Mucosa of rectum (tissue), 2 donors: ENCODE data around the gene GHRHR.

Experiments
- H3K27ac ChIP-seq, 2 donors: one replicate each; pipeline ENCODE4 v1.7.0; 2013; ENCODE audit warnings: inconsistent platforms in 2 of 2, low read depth in 2 of 2, low read length in 2 of 2
- H3K27me3 ChIP-seq, 2 donors: one replicate each; pipeline ENCODE4 v1.7.0; 2013; ENCODE audit warnings: low read length in 2 of 2; ENCODE audit not compliant: control insufficient read depth in 2 of 2, insufficient read depth in 2 of 2
- H3K36me3 ChIP-seq, 2 donors: one replicate each; pipeline ENCODE4 v1.7.0; 2013; ENCODE audit warnings: low read length in 2 of 2; ENCODE audit not compliant: control insufficient read depth in 2 of 2, insufficient read depth in 2 of 2
- H3K4me1 ChIP-seq, 2 donors: one replicate each; pipeline ENCODE4 v1.7.0; 2013; ENCODE audit warnings: low read length in 2 of 2, mild to moderate bottlenecking in 1 of 2; ENCODE audit not compliant: control insufficient read depth in 2 of 2, insufficient read depth in 2 of 2
- H3K4me3 ChIP-seq, 2 donors: one replicate each; pipeline ENCODE4 v1.7.0; 2013; ENCODE audit warnings: low read length in 2 of 2
- H3K9ac ChIP-seq, 2 donors: one replicate each; pipeline ENCODE4 v1.7.0; 2013; ENCODE audit warnings: low read length in 2 of 2, low read depth in 1 of 2, mild to moderate bottlenecking in 1 of 2
- H3K9me3 ChIP-seq, 2 donors: one replicate each; pipeline ENCODE4 v1.7.0; 2013; ENCODE audit warnings: low read length in 2 of 2; ENCODE audit not compliant: control insufficient read depth in 2 of 2
- donor health status: healthy.
- donor health status: Normal muscosa, but diverticular disease.

Gene GHRHR

GRCh38 chr7:31028417-31028992 lies 64.8 kb downstream of the GHRHR start:
- Histone ChIP-seq H3K36me3 (no peaks in the 10 kb centered on the region), H3K9ac (no peak overlapping the region), H3K27me3 (no peaks in the 10 kb centered on the region), H3K4me3 (no peak overlapping the region), H3K27ac (no peak overlapping the region), H3K9me3 (no peaks in the 10 kb centered on the region), H3K4me1 (no peaks in the 10 kb centered on the region)
